ENCODE data around the gene LSAMP.
"Not testable (repeated sequence)": the region's sequence is repeated elsewhere in the genome, so short reads cannot be mapped to it uniquely, and the experiment has no call there.

The LSAMP gene

GRCh38 chr3:115760716-115761115, 684.6 kb downstream of the LSAMP start:
- no peak for DNase-seq (ENCODE audit: low spot score)

- no peak for DNase-seq (ENCODE audit: low spot score)
Observed at GRCh38 chr3:115758076-115758763, 687.1 kb downstream of the LSAMP start.

GRCh38 chr3:115752978-115753377, 692.3 kb downstream of the LSAMP start:
- DNase-seq (ENCODE audit: low spot score) = not testable (repeated sequence)

Small RNAs within 50 kb of the gene (small RNA-seq; reads per million reads assigned to genes)
- gene RN7SL815P = 0 reads per million in 2 experiments
